SH-SY5Y (cell line): ENCODE results near the gene NYNRIN.

ENCODE experiments used
- GATA2 ChIP-seq: IDR thresholded peaks from 2 replicates; pipeline ENCODE4 v1.6.1; 2011; ENCODE audit warnings: mild to moderate bottlenecking, low read depth, low read length
- GATA3 ChIP-seq: IDR thresholded peaks from 2 replicates; pipeline ENCODE4 v1.6.1; 2011; ENCODE audit warnings: low read depth, mild to moderate bottlenecking, low read length, moderate library complexity

GRCh38 chr14:24408764-24409163 lies 10.0 kb downstream of the NYNRIN start:
- TF ChIP-seq GATA2 (no peak), GATA3 (no peak)
